ENCODE data around the gene ALKAL2. TPM values are rescaled to one million over a fixed set of nuclear protein-coding genes. Genes with fewer than 3 reads are reported as not detected.
A peak's percentile ranks its signal among the peaks of the same experiment; 100 is the strongest.

The ALKAL2 gene
- total RNA-seq, 1 donor from 2014 or later: 50.0 TPM

- H3K4me3 Mint-ChIP-seq (ENCODE audit: unreplicated experiment): peak overlapping the region; percentile 74
- TF ChIP-seq CTCF (IDR thresholded peaks at IDR 0.05): no peak
- peaks cover 26% of the 10 kb centered on the region for H3K4me1 Mint-ChIP-seq (ENCODE audit: unreplicated experiment)
- DNase-seq (ENCODE audit: extremely low spot score, unreplicated experiment): no peak
- H3K27ac Mint-ChIP-seq (ENCODE audit: unreplicated experiment): peak overlapping the region; percentile 60
- H3K9me3 Mint-ChIP-seq (ENCODE audit: unreplicated experiment): no peaks in the 10 kb centered on the region
- H3K27me3 Mint-ChIP-seq (ENCODE audit: unreplicated experiment): peaks cover 2% of the 10 kb centered on the region
- H3K36me3 Mint-ChIP-seq (ENCODE audit: unreplicated experiment): peaks cover 31% of the 10 kb centered on the region
These were observed 1.0 kb downstream of the ALKAL2 start for GRCh38 chr2:286774-287392.

GRCh38 chr2:286035-286434, 1.9 kb downstream of the ALKAL2 start:
- Mint-ChIP-seq H3K9me3 (ENCODE audit: unreplicated experiment) (no peaks in the 10 kb centered on the region), H3K27ac (ENCODE audit: unreplicated experiment) (no peak overlapping the region), H3K36me3 (ENCODE audit: unreplicated experiment) (peaks cover 39% of the 10 kb centered on the region), H3K27me3 (ENCODE audit: unreplicated experiment) (no peaks in the 10 kb centered on the region), H3K4me1 (ENCODE audit: unreplicated experiment) (peaks cover 26% of the 10 kb centered on the region), H3K4me3 (ENCODE audit: unreplicated experiment) (peak overlapping the region; percentile 74)
- no peak for DNase-seq (ENCODE audit: extremely low spot score, unreplicated experiment)
- no peak for TF ChIP-seq CTCF (IDR thresholded peaks at IDR 0.05)

GRCh38 chr2:285531-285930, 2.4 kb downstream of the ALKAL2 start:
- Mint-ChIP-seq H3K27ac (ENCODE audit: unreplicated experiment) (no peak overlapping the region), H3K4me1 (ENCODE audit: unreplicated experiment) (peaks cover 26% of the 10 kb centered on the region), H3K36me3 (ENCODE audit: unreplicated experiment) (peaks cover 41% of the 10 kb centered on the region), H3K27me3 (ENCODE audit: unreplicated experiment) (no peaks in the 10 kb centered on the region), H3K9me3 (ENCODE audit: unreplicated experiment) (no peaks in the 10 kb centered on the region), H3K4me3 (ENCODE audit: unreplicated experiment) (peak overlapping the region; percentile 74)
- no peak for DNase-seq (ENCODE audit: extremely low spot score, unreplicated experiment)
- no peak for TF ChIP-seq CTCF (IDR thresholded peaks at IDR 0.05)

GRCh38 chr2:284896-285492, 2.9 kb downstream of the ALKAL2 start:
- Mint-ChIP-seq H3K36me3 (ENCODE audit: unreplicated experiment) (peaks cover 44% of the 10 kb centered on the region), H3K4me3 (ENCODE audit: unreplicated experiment) (peak overlapping the region; percentile 74), H3K9me3 (ENCODE audit: unreplicated experiment) (no peaks in the 10 kb centered on the region), H3K27me3 (ENCODE audit: unreplicated experiment) (no peaks in the 10 kb centered on the region), H3K4me1 (ENCODE audit: unreplicated experiment) (peaks cover 23% of the 10 kb centered on the region), H3K27ac (ENCODE audit: unreplicated experiment) (no peak overlapping the region)
- no peak for DNase-seq (ENCODE audit: extremely low spot score, unreplicated experiment)
- TF ChIP-seq CTCF (IDR thresholded peaks at IDR 0.05): no peak

- Mint-ChIP-seq H3K36me3 (ENCODE audit: unreplicated experiment) (peaks cover 49% of the 10 kb centered on the region), H3K27me3 (ENCODE audit: unreplicated experiment) (no peaks in the 10 kb centered on the region), H3K27ac (ENCODE audit: unreplicated experiment) (no peak overlapping the region), H3K9me3 (ENCODE audit: unreplicated experiment) (no peaks in the 10 kb centered on the region), H3K4me1 (ENCODE audit: unreplicated experiment) (peaks cover 22% of the 10 kb centered on the region), H3K4me3 (ENCODE audit: unreplicated experiment) (no peak overlapping the region)
- TF ChIP-seq CTCF (IDR thresholded peaks at IDR 0.05): no peak
- no peak for DNase-seq (ENCODE audit: extremely low spot score, unreplicated experiment)
These were observed 3.7 kb downstream of the ALKAL2 start for GRCh38 chr2:283996-284794.
